PC-3 (cell line): ENCODE measurements around the gene CCNY. TPM values are rescaled to one million over a fixed set of nuclear protein-coding genes. Genes with fewer than 3 reads are reported as not detected.

ENCODE experiments used
- ATAC-seq: fragments of 200-7000 bp; cut with Tn5 transposase; 2 replicates; pipeline ENCODE4 v1.9.1; 2020; ENCODE audit warnings: mild to moderate bottlenecking, moderate library complexity
- BruUV-seq: library from RNA; stranded (reverse); fragments of 400-500 nt; replicated peaks from 2 replicates; lab custom pipeline; 2021; lab: Mats Ljungman, UMichigan
- CTCF ChIA-PET: fragments of 300-600 bp; sonication (Branson Sonifier 250); formaldehyde crosslinking; loops from one replicate; lab custom pipeline; 2022; ENCODE audit warnings: antibody characterized with exemption; lab: Charles Lee
- POLR2A ChIA-PET: fragments of 300-600 bp; sonication (Branson Sonifier 250); formaldehyde crosslinking; loops from one replicate; lab custom pipeline; 2022; ENCODE audit warnings: antibody characterized with exemption; ENCODE audit not compliant: unreplicated experiment; lab: Charles Lee
- DNase-seq: peaks from one replicate; pipeline ENCODE4 v3.0.0-alpha.2; 2015
- H2AFZ ChIP-seq: fragments of 300-600 bp; sonication (generic); 2 replicates; pipeline ENCODE4 v1.6.0; 2016; ENCODE audit warnings: antibody characterized with exemption, low read length
- H3F3A ChIP-seq: fragments of 300-600 bp; sonication (generic); one replicate; pipeline ENCODE4 v1.6.0; 2017; ENCODE audit warnings: antibody characterized with exemption, low read length, control low read depth, mild to moderate bottlenecking; ENCODE audit not compliant: unreplicated experiment
- H3K27ac ChIP-seq: fragments of 300-600 bp; sonication (generic); 2 replicates; pipeline ENCODE4 v1.5.1; 2016; ENCODE audit warnings: mild to moderate bottlenecking, low read length
- H3K27me3 ChIP-seq: fragments of 300-600 bp; sonication (generic); 2 replicates; pipeline ENCODE4 v1.6.1; 2016; ENCODE audit warnings: low read length, mixed read lengths
- H3K36me3 ChIP-seq: fragments of 300-600 bp; sonication (generic); 2 replicates; pipeline ENCODE4 v1.6.1; 2016; ENCODE audit warnings: low read depth, mixed run types, low read length, mixed read lengths
- H3K4me1 ChIP-seq: fragments of 300-600 bp; sonication (generic); 2 replicates; pipeline ENCODE4 v1.5.1; 2016; ENCODE audit warnings: low read length; ENCODE audit not compliant: insufficient read depth
- H3K4me2 ChIP-seq: fragments of 300-600 bp; sonication (generic); 2 replicates; pipeline ENCODE4 v1.6.0; 2016; ENCODE audit warnings: low read length
- H3K4me3 ChIP-seq: fragments of 300-600 bp; sonication (generic); 2 replicates; pipeline ENCODE4 v1.5.1; 2016; ENCODE audit warnings: mild to moderate bottlenecking, low read length, mixed read lengths
- H3K79me2 ChIP-seq: fragments of 300-600 bp; sonication (generic); 2 replicates; pipeline ENCODE4 v1.6.1; 2017; ENCODE audit warnings: low read length, mixed read lengths
- H3K9ac ChIP-seq: fragments of 300-600 bp; sonication (generic); 2 replicates; pipeline ENCODE4 v1.6.0; 2016; ENCODE audit warnings: mild to moderate bottlenecking, low read length
- H3K9me2 ChIP-seq: fragments of 300-600 bp; sonication (generic); replicated peaks from 2 replicates; pipeline ENCODE4 v1.6.1; 2016; ENCODE audit warnings: mixed run types, low read length, mixed read lengths
- H3K9me3 ChIP-seq: fragments of 300-600 bp; sonication (generic); 2 replicates; pipeline ENCODE4 v1.6.1; 2016; ENCODE audit warnings: low read length, mixed read lengths
- H4K20me1 ChIP-seq: fragments of 300-600 bp; sonication (generic); 2 replicates; pipeline ENCODE4 v1.6.1; 2016; ENCODE audit warnings: low read length, mixed read lengths
- CTCF ChIP-seq: fragments of 300-600 bp; sonication (generic); conservative IDR thresholded peaks from 2 replicates; pipeline ENCODE4 v1.5.1; 2017; ENCODE audit warnings: antibody characterized with exemption, low read depth, mild to moderate bottlenecking, low read length
- EZH2 ChIP-seq: fragments of 300-600 bp; sonication (generic); IDR thresholded peaks from one replicate; pipeline ENCODE4 v1.6.1; 2017; ENCODE audit warnings: antibody characterized with exemption, mild to moderate bottlenecking, low read length; ENCODE audit not compliant: unreplicated experiment
- EZH2phosphoT487 ChIP-seq: fragments of 300-600 bp; sonication (generic); IDR thresholded peaks from 2 replicates; pipeline ENCODE4 v1.6.1; 2018; ENCODE audit warnings: mild to moderate bottlenecking, antibody characterized with exemption, low read length, borderline replicate concordance
- intact Hi-C: fragments of 100-400 bp; cut with micrococcal nuclease; formaldehyde crosslinking; loops from 2 replicates; pipeline ENCODE4 v1.9.0; 2023
- total RNA-seq: library from RNA; depleted of rRNA; stranded (reverse); fragments of >200 nt; gene quantifications from 2 replicates; pipeline ENCODE4 v1.2.3, GENCODE V29; 2014

Gene CCNY
- total RNA-seq, 1 experiment from 2014 or later = 146 TPM

GRCh38 chr10:35367982-35368381 lies 31.7 kb downstream of the CCNY start:
- CTCF ChIA-PET = no interaction called here
- Histone ChIP-seq H3K27me3 (no peaks in the 10 kb centered on the region), H3K9me2 (no peaks in the 10 kb centered on the region), H3K79me2 (peaks cover 96% of the 10 kb centered on the region), H3F3A (peaks cover 6% of the 10 kb centered on the region), H3K36me3 (no peaks in the 10 kb centered on the region), H3K4me2 (no peak overlapping the region), H4K20me1 (peaks cover 23% of the 10 kb centered on the region), H3K9me3 (no peaks in the 10 kb centered on the region), H3K27ac (no peak overlapping the region), H3K9ac (no peak overlapping the region), H2AFZ (no peak overlapping the region), H3K4me1 (peaks cover 28% of the 10 kb centered on the region), H3K4me3 (no peak overlapping the region)
- DNase-seq (no peak), ATAC-seq (no peak)
- BruUV-seq = no TSS peak
- intact Hi-C loops = no loop called here
- TF ChIP-seq CTCF (no peak), EZH2phosphoT487 (no peak), EZH2 (no peak)
- POLR2A ChIA-PET = no interaction called here

GRCh38 chr10:35368485-35369048 lies 32.3 kb downstream of the CCNY start:
- Histone ChIP-seq H3K9ac (no peak overlapping the region), H3K27me3 (no peaks in the 10 kb centered on the region), H3K36me3 (no peaks in the 10 kb centered on the region), H3K27ac (no peak overlapping the region), H3K4me2 (no peak overlapping the region), H3K9me2 (no peaks in the 10 kb centered on the region), H3K9me3 (no peaks in the 10 kb centered on the region), H3K4me3 (no peak overlapping the region), H4K20me1 (peaks cover 22% of the 10 kb centered on the region), H3F3A (peaks cover 6% of the 10 kb centered on the region), H2AFZ (no peak overlapping the region), H3K4me1 (peaks cover 29% of the 10 kb centered on the region), H3K79me2 (peaks cover 96% of the 10 kb centered on the region)
- DNase-seq (no peak), ATAC-seq (no peak)
- ChIA-PET CTCF (no interaction called here), POLR2A (interaction anchor here (0.7 kb wide), 1 partner anchor 15 kb away, joined by 3 read pairs; no protein-coding TSS in a partner anchor)
- intact Hi-C loops = no loop called here
- TF ChIP-seq CTCF (no peak), EZH2 (no peak), EZH2phosphoT487 (no peak)
- BruUV-seq = no TSS peak

DNA sequence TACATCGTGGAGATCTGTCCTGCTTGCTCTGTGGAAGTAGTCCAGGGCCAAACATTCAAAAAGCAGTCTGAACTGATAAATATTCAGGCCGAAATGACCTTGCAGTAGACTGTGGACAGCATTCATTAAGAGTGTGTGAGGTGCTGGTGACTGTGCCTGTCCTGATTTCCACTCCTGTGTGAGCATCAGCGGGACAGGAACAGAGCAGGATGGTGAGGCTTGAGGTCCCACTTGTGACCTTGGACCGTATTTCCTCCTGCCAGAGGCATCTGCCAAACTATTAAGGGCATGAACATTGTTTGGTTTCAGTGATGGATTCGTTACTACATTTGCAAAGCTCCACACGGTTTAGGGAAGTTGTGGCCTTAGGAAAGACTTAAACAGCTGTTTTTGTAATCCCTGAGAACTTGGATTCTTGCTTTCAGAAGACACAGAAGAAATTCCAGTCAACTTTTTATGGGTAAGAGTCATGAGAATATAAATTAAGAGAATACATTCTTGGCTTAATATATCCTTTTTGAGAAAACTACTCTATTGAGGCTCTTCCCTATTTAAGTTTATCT lies 32.8 kb downstream of the CCNY start:
- H4K20me1 ChIP-seq = peaks cover 17% of the 10 kb centered on the region; the same call in 1 of the 2 replicates
- no peak overlapping the region for H3K4me2 ChIP-seq
- no peaks in the 10 kb centered on the region for H3K27me3 ChIP-seq
- H3K4me1 ChIP-seq = peaks cover 26% of the 10 kb centered on the region
- peaks cover 96% of the 10 kb centered on the region for H3K79me2 ChIP-seq
- H3K4me3 ChIP-seq = no peak overlapping the region
- intact Hi-C loops = no loop called here
- H3K36me3 ChIP-seq = no peaks in the 10 kb centered on the region
- no peak for TF ChIP-seq CTCF
- no peak for TF ChIP-seq EZH2
- no peak for TF ChIP-seq EZH2phosphoT487
- POLR2A ChIA-PET = interaction anchor here (0.7 kb wide), 1 partner anchor 15 kb away, joined by 3 read pairs; no protein-coding TSS in a partner anchor
- H3K9ac ChIP-seq = no peak overlapping the region
- BruUV-seq = no TSS peak
- ATAC-seq = no peak
- CTCF ChIA-PET = no interaction called here
- DNase-seq = no peak
- peaks cover 6% of the 10 kb centered on the region for H3F3A ChIP-seq
- no peaks in the 10 kb centered on the region for H3K9me3 ChIP-seq
- H3K27ac ChIP-seq = no peak overlapping the region
- H2AFZ ChIP-seq = no peak overlapping the region
- no peaks in the 10 kb centered on the region for H3K9me2 ChIP-seq
